ENCODE data around the gene CLTB.

DNA sequence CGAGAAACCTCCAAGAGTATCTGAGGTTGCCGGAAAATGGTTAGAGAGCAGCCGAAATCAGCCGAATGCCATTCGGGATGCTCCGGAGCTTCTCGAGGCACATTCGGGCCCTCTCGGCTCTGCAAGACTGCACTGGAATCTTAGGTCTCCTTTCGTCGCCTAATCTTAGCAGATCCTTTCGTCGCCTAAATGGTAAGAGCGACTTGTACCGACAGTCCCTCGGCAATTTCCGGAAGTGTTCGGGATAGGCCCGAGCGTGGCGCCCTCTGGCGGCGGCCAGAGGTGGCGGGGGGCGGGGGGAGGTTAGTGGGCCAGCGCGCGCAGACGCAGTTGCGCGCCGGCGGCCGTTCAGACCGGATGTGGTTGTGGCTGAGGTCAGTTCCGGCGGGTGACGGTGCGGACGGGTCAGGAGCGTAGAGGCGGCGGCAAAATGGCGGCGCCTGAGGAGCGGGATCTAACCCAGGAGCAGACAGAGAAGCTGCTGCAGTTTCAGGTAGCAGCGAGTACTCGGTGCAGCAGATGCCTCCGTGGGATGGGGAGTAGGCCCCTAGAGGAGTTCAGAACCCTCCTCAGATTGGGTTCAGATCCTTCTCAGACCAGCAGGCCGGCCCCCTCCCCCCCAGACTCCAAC, 31.8 kb upstream of the CLTB start, which contains the start of gene FAF2:
- peak; percentile 40; the same call in 1 of the 2 replicates for TF ChIP-seq RAD21 (IDR thresholded peaks at IDR 0.05; ENCODE audit: low read depth)
- TF ChIP-seq, protein P1, sequence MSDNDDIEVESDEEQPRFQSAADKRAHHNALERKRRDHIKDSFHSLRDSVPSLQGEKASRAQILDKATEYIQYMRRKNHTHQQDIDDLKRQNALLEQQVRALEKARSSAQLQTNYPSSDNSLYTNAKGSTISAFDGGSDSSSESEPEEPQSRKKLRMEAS (IDR thresholded peaks at IDR 0.05), result 0 out of 2 replicates have a peak, but pooled peaks have one; percentile 28
- TF ChIP-seq, protein P2, sequence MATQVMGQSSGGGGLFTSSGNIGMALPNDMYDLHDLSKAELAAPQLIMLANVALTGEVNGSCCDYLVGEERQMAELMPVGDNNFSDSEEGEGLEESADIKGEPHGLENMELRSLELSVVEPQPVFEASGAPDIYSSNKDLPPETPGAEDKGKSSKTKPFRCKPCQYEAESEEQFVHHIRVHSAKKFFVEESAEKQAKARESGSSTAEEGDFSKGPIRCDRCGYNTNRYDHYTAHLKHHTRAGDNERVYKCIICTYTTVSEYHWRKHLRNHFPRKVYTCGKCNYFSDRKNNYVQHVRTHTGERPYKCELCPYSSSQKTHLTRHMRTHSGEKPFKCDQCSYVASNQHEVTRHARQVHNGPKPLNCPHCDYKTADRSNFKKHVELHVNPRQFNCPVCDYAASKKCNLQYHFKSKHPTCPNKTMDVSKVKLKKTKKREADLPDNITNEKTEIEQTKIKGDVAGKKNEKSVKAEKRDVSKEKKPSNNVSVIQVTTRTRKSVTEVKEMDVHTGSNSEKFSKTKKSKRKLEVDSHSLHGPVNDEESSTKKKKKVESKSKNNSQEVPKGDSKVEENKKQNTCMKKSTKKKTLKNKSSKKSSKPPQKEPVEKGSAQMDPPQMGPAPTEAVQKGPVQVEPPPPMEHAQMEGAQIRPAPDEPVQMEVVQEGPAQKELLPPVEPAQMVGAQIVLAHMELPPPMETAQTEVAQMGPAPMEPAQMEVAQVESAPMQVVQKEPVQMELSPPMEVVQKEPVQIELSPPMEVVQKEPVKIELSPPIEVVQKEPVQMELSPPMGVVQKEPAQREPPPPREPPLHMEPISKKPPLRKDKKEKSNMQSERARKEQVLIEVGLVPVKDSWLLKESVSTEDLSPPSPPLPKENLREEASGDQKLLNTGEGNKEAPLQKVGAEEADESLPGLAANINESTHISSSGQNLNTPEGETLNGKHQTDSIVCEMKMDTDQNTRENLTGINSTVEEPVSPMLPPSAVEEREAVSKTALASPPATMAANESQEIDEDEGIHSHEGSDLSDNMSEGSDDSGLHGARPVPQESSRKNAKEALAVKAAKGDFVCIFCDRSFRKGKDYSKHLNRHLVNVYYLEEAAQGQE (IDR thresholded peaks at IDR 0.05; ENCODE audit: low read depth), result no peak
- peak; percentile 96 for TF ChIP-seq TAF1 (IDR thresholded peaks at IDR 0.05; ENCODE audit: low read depth)
- no peak; the same call in 1 of the 2 replicates for TF ChIP-seq TCF12 (IDR thresholded peaks at IDR 0.05; ENCODE audit: low read depth)
- TF ChIP-seq ZBTB7A (IDR thresholded peaks at IDR 0.05; ENCODE audit: low read depth), result no peak
- TF ChIP-seq CREB1 (IDR thresholded peaks at IDR 0.05; ENCODE audit: low read depth), result peak; percentile 87
